Activated CD4-positive, alpha-beta T cell treated with anti-CD3 and anti-CD28 coated beads, Interleukin-2, amount 10 ng/mL, durations not matched to agents 24 days and 14 days (primary cell): Measurements from ENCODE around the gene TIMM50. TPM values are rescaled to one million over a fixed set of nuclear protein-coding genes. Genes with fewer than 3 reads are reported as not detected.
A peak's percentile ranks its signal among the peaks of the same experiment; 100 is the strongest.

Experiments
- DNase-seq: peaks from one replicate; pipeline ENCODE4 v3.0.0; 2022
- H3K27ac Mint-ChIP-seq: one replicate; pipeline ENCODE4 v1.8.0; 2022; ENCODE audit warnings: mild to moderate bottlenecking, mixed read lengths
- H3K27me3 Mint-ChIP-seq: one replicate; pipeline ENCODE4 v1.8.0; 2022; ENCODE audit warnings: mixed read lengths
- H3K36me3 Mint-ChIP-seq: one replicate; pipeline ENCODE4 v1.8.0; 2022; ENCODE audit warnings: low read depth, mild to moderate bottlenecking, mixed read lengths
- H3K4me1 Mint-ChIP-seq: one replicate; pipeline ENCODE4 v1.8.0; 2021; ENCODE audit warnings: mixed read lengths
- H3K4me3 Mint-ChIP-seq: one replicate; pipeline ENCODE4 v1.8.0; 2022; ENCODE audit warnings: mild to moderate bottlenecking, moderate library complexity, mixed read lengths
- H3K9me3 Mint-ChIP-seq: one replicate; pipeline ENCODE4 v1.8.0; 2021; ENCODE audit warnings: mixed read lengths
- intact Hi-C: fragments of 100-400 bp; cut with micrococcal nuclease; formaldehyde crosslinking; loops from one replicate; pipeline ENCODE4 v1.15.1; 2023
- total RNA-seq: library from RNA; stranded (reverse); gene quantifications from 2 replicates; pipeline ENCODE4 v1.2.3, GENCODE V29; 2022

Gene TIMM50
- total RNA-seq, 1 donor from 2014 or later, result 141 TPM

- Mint-ChIP-seq H3K4me1 (peaks cover 9% of the 10 kb centered on the region), H3K9me3 (no peaks in the 10 kb centered on the region), H3K27ac (no peak overlapping the region), H3K36me3 (peaks cover 2% of the 10 kb centered on the region), H3K4me3 (peak overlapping the region; percentile 46), H3K27me3 (peaks cover 53% of the 10 kb centered on the region)
- DNase-seq, result peak; percentile 61
- intact Hi-C loops, result no loop called here
Observed at GRCh38 chr19:39515551-39516191, 35.0 kb downstream of the TIMM50 start.

- intact Hi-C loops, result no loop called here
- Mint-ChIP-seq H3K27me3 (peaks cover 53% of the 10 kb centered on the region), H3K36me3 (peaks cover 2% of the 10 kb centered on the region), H3K4me1 (peaks cover 9% of the 10 kb centered on the region), H3K9me3 (no peaks in the 10 kb centered on the region), H3K4me3 (peak overlapping the region; percentile 46), H3K27ac (no peak overlapping the region)
- no peak for DNase-seq
Observed at GRCh38 chr19:39516270-39516669, 35.6 kb downstream of the TIMM50 start.

GRCh38 chr19:39517432-39517831, 36.8 kb downstream of the TIMM50 start:
- Mint-ChIP-seq H3K4me1 (peaks cover 9% of the 10 kb centered on the region), H3K27ac (no peak overlapping the region), H3K9me3 (no peaks in the 10 kb centered on the region), H3K36me3 (peaks cover 2% of the 10 kb centered on the region), H3K27me3 (peaks cover 51% of the 10 kb centered on the region), H3K4me3 (no peak overlapping the region)
- intact Hi-C loops, result no loop called here
- DNase-seq, result no peak

DNA sequence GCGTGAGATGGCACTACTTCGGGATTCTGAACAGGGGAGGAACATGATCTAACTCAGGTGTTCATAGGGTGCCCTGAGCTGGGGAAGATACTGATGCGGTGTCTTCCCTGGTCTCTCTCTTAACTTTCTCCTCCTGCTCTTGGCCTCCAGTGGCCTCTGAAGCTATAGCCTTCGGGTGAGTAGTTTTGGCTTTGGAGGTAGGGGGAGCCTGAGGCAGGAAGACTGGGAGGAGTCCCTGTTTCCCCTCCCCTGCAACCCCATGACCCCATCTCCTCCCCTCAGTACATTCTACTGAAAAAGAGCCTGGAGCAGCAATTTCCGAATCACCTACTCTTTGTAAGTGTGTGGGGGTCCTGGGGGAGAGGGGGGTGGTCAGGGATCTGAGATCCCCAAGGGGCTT, 37.8 kb downstream of the TIMM50 start:
- DNase-seq, result no peak
- Mint-ChIP-seq H3K27me3 (peaks cover 45% of the 10 kb centered on the region), H3K4me1 (peaks cover 9% of the 10 kb centered on the region), H3K9me3 (no peaks in the 10 kb centered on the region), H3K36me3 (peaks cover 2% of the 10 kb centered on the region), H3K4me3 (no peak overlapping the region), H3K27ac (no peak overlapping the region)
- intact Hi-C loops, result no loop called here

DNA sequence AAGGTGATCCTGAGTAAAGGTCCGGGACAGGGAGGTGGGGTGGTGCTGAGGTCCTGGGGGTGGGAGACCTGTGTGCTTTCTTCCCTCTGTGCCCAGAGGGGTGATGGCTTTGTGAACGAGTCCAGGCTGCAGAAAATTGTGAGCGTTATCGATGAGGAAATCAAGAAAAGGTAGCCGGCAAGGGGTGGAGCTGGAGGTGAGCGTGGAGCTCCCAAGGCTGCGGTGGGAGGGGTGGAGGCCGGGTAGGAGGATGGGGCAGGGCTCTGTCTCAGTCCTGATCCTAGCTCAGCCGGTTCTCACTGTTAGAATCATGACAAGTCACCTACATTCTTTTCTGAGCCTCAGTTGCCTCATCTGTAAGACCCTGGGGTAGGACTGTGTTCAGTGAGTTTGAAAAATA, 38.3 kb downstream of the TIMM50 start:
- intact Hi-C loops, result no loop called here

GRCh38 chr19:39520541-39521484, 40.2 kb downstream of the TIMM50 start:
- Mint-ChIP-seq H3K27ac (no peak overlapping the region), H3K27me3 (peaks cover 24% of the 10 kb centered on the region), H3K9me3 (no peaks in the 10 kb centered on the region), H3K4me3 (no peak overlapping the region), H3K36me3 (peaks cover 2% of the 10 kb centered on the region), H3K4me1 (peaks cover 6% of the 10 kb centered on the region)
- no peak for DNase-seq
- intact Hi-C loops, result no loop called here

More for the DNA sequence above, 38.3 kb downstream of the TIMM50 start:
- no peak for DNase-seq
- Mint-ChIP-seq H3K36me3 (peaks cover 2% of the 10 kb centered on the region), H3K9me3 (no peaks in the 10 kb centered on the region), H3K27ac (no peak overlapping the region), H3K27me3 (peaks cover 40% of the 10 kb centered on the region), H3K4me1 (peaks cover 9% of the 10 kb centered on the region), H3K4me3 (no peak overlapping the region)

- Mint-ChIP-seq H3K4me3 (no peak overlapping the region), H3K27me3 (no peaks in the 10 kb centered on the region), H3K9me3 (no peaks in the 10 kb centered on the region), H3K4me1 (no peaks in the 10 kb centered on the region), H3K27ac (no peak overlapping the region), H3K36me3 (no peaks in the 10 kb centered on the region)
- DNase-seq, result no peak
- intact Hi-C loops, result no loop called here
Observed at GRCh38 chr19:39524495-39524894, 43.9 kb downstream of the TIMM50 start.

GRCh38 chr19:39525205-39525604, 44.6 kb downstream of the TIMM50 start:
- Mint-ChIP-seq H3K27me3 (no peaks in the 10 kb centered on the region), H3K27ac (no peak overlapping the region), H3K4me3 (no peak overlapping the region), H3K4me1 (no peaks in the 10 kb centered on the region), H3K36me3 (no peaks in the 10 kb centered on the region), H3K9me3 (no peaks in the 10 kb centered on the region)
- no peak for DNase-seq
- intact Hi-C loops, result no loop called here

- Mint-ChIP-seq H3K9me3 (no peaks in the 10 kb centered on the region), H3K27ac (peak overlapping the region; percentile 90), H3K4me1 (peaks cover 17% of the 10 kb centered on the region), H3K36me3 (peaks cover 5% of the 10 kb centered on the region), H3K27me3 (no peaks in the 10 kb centered on the region), H3K4me3 (peak overlapping the region; percentile 93)
- DNase-seq, result peak; percentile 62
- intact Hi-C loops, result loop anchor here (1.0 to 5.0 kb wide), 5 partner anchors 25 to 410 kb away; no protein-coding TSS in a partner anchor
Observed at GRCh38 chr19:39531834-39532232, 51.2 kb downstream of the TIMM50 start.

DNA sequence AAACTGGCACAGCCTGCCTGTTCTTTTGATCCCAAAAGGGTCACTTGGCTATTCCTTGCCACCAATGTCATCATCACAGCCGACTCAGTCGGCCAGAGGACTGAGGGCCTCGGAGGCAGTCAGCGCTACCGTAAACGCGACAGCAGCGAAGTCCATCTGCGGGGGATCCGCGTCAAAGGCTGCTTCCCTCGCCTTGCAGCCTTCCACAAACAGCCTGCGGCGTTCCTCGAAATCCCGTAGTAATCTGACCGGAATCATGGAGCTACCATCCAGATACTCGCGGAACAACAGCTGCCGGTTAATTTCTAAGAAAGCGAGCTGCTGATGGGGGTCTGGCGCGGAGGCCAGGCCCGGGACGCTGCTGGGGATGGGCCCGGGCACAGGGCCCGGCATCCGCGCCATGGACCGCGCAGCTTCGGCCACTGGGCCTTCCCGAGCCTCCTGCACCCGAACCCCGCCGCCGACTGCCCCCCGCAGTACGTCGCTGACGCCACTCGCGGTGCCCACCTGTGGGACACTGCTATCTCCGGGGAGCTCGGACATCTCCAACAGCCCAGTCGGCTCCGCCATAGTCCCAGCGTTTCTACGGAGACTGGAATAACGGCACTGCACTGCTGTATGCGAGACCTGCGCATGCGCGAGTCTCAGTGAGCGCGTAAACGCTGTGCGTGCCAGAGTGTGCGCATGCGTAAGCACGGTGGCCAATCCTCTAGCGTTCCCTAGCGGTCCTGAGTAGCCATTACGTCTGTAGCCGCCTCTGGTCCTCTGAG, 51.8 kb downstream of the TIMM50 start, which contains the start of gene EID2B:
Gene EID2B, minus strand, starts transcription at position 620 of the 770 bp plus-strand sequence. Its CDS starts 50 bp downstream, at position 570.
- H3K36me3 Mint-ChIP-seq, result peaks cover 7% of the 10 kb centered on the region
- peak within 1 kb of the TSS; percentile 93 for H3K4me3 Mint-ChIP-seq
- no peaks in the 10 kb centered on the region for H3K9me3 Mint-ChIP-seq
- peak; percentile 98 for DNase-seq
- intact Hi-C loops, result loop anchor here (1.0 to 5.0 kb wide), 5 partner anchors 26 to 410 kb away; no protein-coding TSS in a partner anchor
- peaks cover 19% of the 10 kb centered on the region for H3K4me1 Mint-ChIP-seq
- H3K27me3 Mint-ChIP-seq, result no peaks in the 10 kb centered on the region
- peak within 1 kb of the TSS; percentile 90 for H3K27ac Mint-ChIP-seq

DNA sequence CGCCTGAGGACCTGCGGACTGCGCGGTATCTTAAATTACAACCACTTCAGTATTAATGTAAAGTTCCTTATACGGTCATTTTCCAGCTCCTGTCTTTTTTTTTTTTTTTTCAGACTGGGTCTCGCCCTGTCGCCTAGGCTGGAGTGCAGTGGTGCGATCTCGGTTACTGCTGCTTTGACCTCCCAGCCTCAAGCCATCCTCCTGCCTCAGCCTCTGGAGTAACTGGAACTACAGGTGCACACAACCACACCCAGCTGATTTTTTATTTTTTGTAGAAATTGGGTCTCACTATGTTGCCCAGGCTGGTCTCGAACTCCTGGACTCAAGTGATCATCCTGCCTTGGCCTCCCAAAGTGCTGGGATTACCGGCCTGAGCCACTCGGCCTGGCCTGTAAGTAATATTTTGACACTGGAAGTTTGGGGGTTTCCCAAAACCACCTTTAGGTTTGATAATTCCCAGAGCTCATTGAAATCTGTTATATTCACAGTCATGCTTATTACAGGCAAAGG, 52.4 kb downstream of the TIMM50 start:
- Mint-ChIP-seq H3K4me3 (peak overlapping the region; percentile 93), H3K4me1 (peaks cover 22% of the 10 kb centered on the region), H3K9me3 (no peaks in the 10 kb centered on the region), H3K27me3 (no peaks in the 10 kb centered on the region), H3K27ac (peak overlapping the region; percentile 11), H3K36me3 (peaks cover 8% of the 10 kb centered on the region)
- DNase-seq, result no peak
- intact Hi-C loops, result loop anchor here (2.0 to 5.0 kb wide), 2 partner anchors 26 to 411 kb away; no protein-coding TSS in a partner anchor

DNA sequence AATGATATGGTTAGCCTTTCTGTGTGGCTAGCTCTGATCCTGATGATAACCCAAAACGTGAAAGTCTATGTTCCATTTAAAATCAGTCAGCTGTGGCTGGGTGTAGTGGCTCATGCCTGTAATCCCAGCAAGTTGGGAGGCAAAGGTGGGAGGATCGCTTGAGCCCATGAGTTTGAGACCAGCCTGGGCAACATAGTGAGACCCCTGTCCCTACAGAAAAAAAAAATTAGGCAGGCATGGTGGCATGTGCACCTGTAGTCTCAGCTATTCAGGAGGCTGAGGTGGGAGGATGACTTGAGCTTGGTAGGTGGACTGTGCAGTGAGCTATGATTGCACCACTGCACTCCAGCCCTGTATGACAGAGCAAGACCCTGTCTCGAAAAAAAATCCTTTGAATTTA, 53.2 kb downstream of the TIMM50 start:
- intact Hi-C loops, result loop anchor here (2.0 to 5.0 kb wide), 2 partner anchors 27 to 411 kb away; no protein-coding TSS in a partner anchor
- H3K27me3 Mint-ChIP-seq, result no peaks in the 10 kb centered on the region
- H3K27ac Mint-ChIP-seq, result no peak overlapping the region
- H3K4me1 Mint-ChIP-seq, result peaks cover 27% of the 10 kb centered on the region
- DNase-seq, result no peak
- no peak overlapping the region for H3K4me3 Mint-ChIP-seq
- peaks cover 12% of the 10 kb centered on the region for H3K36me3 Mint-ChIP-seq
- H3K9me3 Mint-ChIP-seq, result no peaks in the 10 kb centered on the region

- intact Hi-C loops, result no loop called here
- Mint-ChIP-seq H3K9me3 (no peaks in the 10 kb centered on the region), H3K4me1 (peaks cover 36% of the 10 kb centered on the region), H3K27me3 (peaks cover 3% of the 10 kb centered on the region), H3K27ac (peak overlapping the region; percentile 83), H3K36me3 (peaks cover 19% of the 10 kb centered on the region), H3K4me3 (peak overlapping the region; percentile 91)
- DNase-seq, result no peak
Observed at GRCh38 chr19:39539165-39539517, 58.5 kb downstream of the TIMM50 start.
